Hepatocyte (in vitro differentiated cells): Measurements from ENCODE around the gene GPR161.

Experiments used
- EZH2 ChIP-seq: fragments of 200-600 bp; sonication (generic); IDR thresholded peaks from 2 replicates; pipeline ENCODE4 v1.6.1; 2016; ENCODE audit warnings: antibody characterized with exemption, mild to moderate bottlenecking, borderline replicate concordance
- TF ChIP-seq, protein P1 (sequence below): fragments of 200-600 bp; sonication (generic); IDR thresholded peaks from 2 replicates; pipeline ENCODE4 v1.5.1; 2016; ENCODE audit warnings: antibody characterized with exemption, mild to moderate bottlenecking; ENCODE audit not compliant: poor library complexity

DNA sequence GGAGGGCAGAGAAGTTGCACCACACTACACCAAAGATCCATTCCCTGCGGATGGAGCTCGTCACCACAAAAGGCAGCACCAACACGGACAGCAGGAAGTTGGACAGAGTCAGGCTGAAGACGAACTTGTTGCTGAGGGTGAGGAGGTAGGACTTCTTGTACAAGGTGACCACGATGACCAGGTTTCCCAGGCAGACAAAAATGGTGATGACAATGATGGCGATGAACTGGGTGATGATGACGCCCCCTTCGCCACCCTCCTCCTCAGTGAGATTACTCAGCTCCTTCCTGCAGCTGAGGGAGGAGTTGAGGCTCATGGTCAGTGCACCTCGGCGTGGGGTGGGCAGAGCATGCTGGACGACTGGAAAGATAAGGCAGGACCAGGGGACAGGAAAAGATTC is 32.2 kb downstream of the GPR161 start:
- TF ChIP-seq, protein P1, sequence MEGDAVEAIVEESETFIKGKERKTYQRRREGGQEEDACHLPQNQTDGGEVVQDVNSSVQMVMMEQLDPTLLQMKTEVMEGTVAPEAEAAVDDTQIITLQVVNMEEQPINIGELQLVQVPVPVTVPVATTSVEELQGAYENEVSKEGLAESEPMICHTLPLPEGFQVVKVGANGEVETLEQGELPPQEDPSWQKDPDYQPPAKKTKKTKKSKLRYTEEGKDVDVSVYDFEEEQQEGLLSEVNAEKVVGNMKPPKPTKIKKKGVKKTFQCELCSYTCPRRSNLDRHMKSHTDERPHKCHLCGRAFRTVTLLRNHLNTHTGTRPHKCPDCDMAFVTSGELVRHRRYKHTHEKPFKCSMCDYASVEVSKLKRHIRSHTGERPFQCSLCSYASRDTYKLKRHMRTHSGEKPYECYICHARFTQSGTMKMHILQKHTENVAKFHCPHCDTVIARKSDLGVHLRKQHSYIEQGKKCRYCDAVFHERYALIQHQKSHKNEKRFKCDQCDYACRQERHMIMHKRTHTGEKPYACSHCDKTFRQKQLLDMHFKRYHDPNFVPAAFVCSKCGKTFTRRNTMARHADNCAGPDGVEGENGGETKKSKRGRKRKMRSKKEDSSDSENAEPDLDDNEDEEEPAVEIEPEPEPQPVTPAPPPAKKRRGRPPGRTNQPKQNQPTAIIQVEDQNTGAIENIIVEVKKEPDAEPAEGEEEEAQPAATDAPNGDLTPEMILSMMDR: no peak
- TF ChIP-seq EZH2: no peak
